Right lobe of liver (tissue), 6 donors: Measurements from ENCODE around the gene UGT2A3. TPM values are rescaled to one million over a fixed set of nuclear protein-coding genes. Genes with fewer than 3 reads are reported as not detected.
"Not testable (repeated sequence)": the region's sequence is repeated elsewhere in the genome, so short reads cannot be mapped to it uniquely, and the experiment has no call there.

Experiments used
- ATAC-seq, 4 donors: fragments of 200-7000 bp; cut with Tn5 transposase; one replicate each; pipeline ENCODE4 v1.9.1; 2020; ENCODE audit warnings: mild to moderate bottlenecking in 4 of 4, moderate library complexity in 4 of 4
- DNase-seq, 3 donors: peaks; one replicate each; pipeline ENCODE4 v3.0.0-alpha.2; 2020
- H3K27ac ChIP-seq, 3 donors: fragments of 200-600 bp; one replicate each; pipeline ENCODE4 v1.8.0; 2022
- H3K27me3 ChIP-seq, 2 donors: fragments of 200-600 bp; one replicate each; pipeline ENCODE4 v1.8.0; 2022
- H3K36me3 ChIP-seq, 4 donors: fragments of 200-600 bp; sonication (generic) in 1 of 4; one replicate each; pipeline versions ENCODE4 v1.5.1 to v1.8.0; 2017 to 2022; ENCODE audit warnings: control low read depth in 1 of 4
- H3K4me1 ChIP-seq, 4 donors: fragments of 200-600 bp; sonication (generic) in 1 of 4; one replicate each; pipeline versions ENCODE4 v1.5.1 to v1.8.0; 2017 to 2022; ENCODE audit warnings: control low read depth in 1 of 4
- H3K4me3 ChIP-seq, 3 donors: fragments of 200-600 bp; one replicate each; pipeline ENCODE4 v1.8.0; 2022
- H3K9me3 ChIP-seq, 4 donors: fragments of 200-600 bp; sonication (generic) in 1 of 4; one replicate each; pipeline versions ENCODE4 v1.5.1 to v1.8.0; 2017 to 2022; ENCODE audit warnings: control low read depth in 1 of 4
- CTCF ChIP-seq, 4 donors: fragments of 200-600 bp in 3 of 4; fragments of 450-650 bp in 1 of 4; IDR thresholded peaks; one replicate each; pipeline versions ENCODE4 v1.5.1 to v1.8.0; 2016 to 2022; ENCODE audit warnings: antibody characterized with exemption in 4 of 4, mild to moderate bottlenecking in 2 of 4
- POLR2A ChIP-seq: fragments of 450-650 bp; IDR thresholded peaks from one replicate; pipeline ENCODE4 v1.6.1; 2017; ENCODE audit warnings: antibody characterized with exemption, mild to moderate bottlenecking
- WGBS: methylation state at CpG from one replicate; pipeline ENCODE4 v1.1.6; 2018; ENCODE audit warnings: low coverage, low lambda C conversion rate; ENCODE audit not compliant: insufficient coverage; ENCODE audit errors: missing lambda C conversion rate; 5-methylcytosine and 5-hydroxymethylcytosine counted together
- intact Hi-C, 2 donors: fragments of 100-400 bp; cut with DNase I; formaldehyde crosslinking; loops; one replicate each; pipeline versions ENCODE4 v1.11.2 to v1.14.1; 2022
- total RNA-seq, 6 experiments: library from RNA; depleted of rRNA in 2 of 6; stranded (reverse); fragments of >200 nt in 2 of 6; fragmentation: NEBNext Ultra II Directional in 3 of 6; extraction: Animal tissue kit (Norgen Biotek cat#: 25700) in 3 of 6; gene quantifications; one replicate each; pipeline versions ENCODE4 v1.1.0 to v1.2.4, GENCODE V29; 2016 to 2023
- donor health status: DM: no; HTN: yes; CAD: no.
- donor health status: DM: no; HTN: no; CAD: no.
- donor health status: DM: no; HTN: no; CAD: no.
- donor health status: DM: no; HTN: yes; CAD: no.
- donor health status: DM: no; HTN: yes; CAD: no.

Gene UGT2A3
- total RNA-seq, 6 experiments from 2014 or later: 17.5 to 45.2 (median 30.9) TPM

- H3K4me3 ChIP-seq: no peak overlapping the region
- intact Hi-C loops: no loop called here
- H3K36me3 ChIP-seq: no peaks in the 10 kb centered on the region
- DNase-seq (no peak), ATAC-seq (peak in 1 of 4 donors; percentile 13)
- no peaks in the 10 kb centered on the region for H3K9me3 ChIP-seq
- H3K27ac ChIP-seq: no peak overlapping the region
- no peaks in the 10 kb centered on the region for H3K27me3 ChIP-seq
- TF ChIP-seq CTCF (IDR thresholded peaks at IDR 0.05): no peak
- no peak for TF ChIP-seq POLR2A
- H3K4me1 ChIP-seq: peaks cover 0 to 15% (median 5%) of the 10 kb centered on the region in 4 donors
- 80% methylated on average over 2 of the region's 2 CpGs for WGBS
Observed at GRCh38 chr4:68960294-68961163, 8.9 kb upstream of the UGT2A3 start.

GRCh38 chr4:68959085-68959484 is 7.5 kb upstream of the UGT2A3 start:
- H3K27ac ChIP-seq, H3K9me3 ChIP-seq, DNase-seq, H3K27me3 ChIP-seq, ATAC-seq, H3K4me3 ChIP-seq, H3K36me3 ChIP-seq, intact Hi-C loops: not testable (repeated sequence)
- 80% methylated on average over 1 of the region's 2 CpGs for WGBS
- H3K4me1 ChIP-seq: peaks cover 0 to 15% (median 5%) of the 10 kb centered on the region in 4 donors

GRCh38 chr4:68954126-68954525 is 2.5 kb upstream of the UGT2A3 start:
- intact Hi-C loops: no loop called here
- peak in 1 of 4 donors; percentile 15 for ATAC-seq
- TF ChIP-seq CTCF (IDR thresholded peaks at IDR 0.05): no peak
- no peak for TF ChIP-seq POLR2A
- Histone ChIP-seq H3K4me1 (peaks cover 0 to 6% (median 0%) of the 10 kb centered on the region in 4 donors), H3K4me3 (no peak overlapping the region), H3K27me3 (no peaks in the 10 kb centered on the region), H3K27ac (no peak overlapping the region), H3K9me3 (no peaks in the 10 kb centered on the region), H3K36me3 (no peaks in the 10 kb centered on the region)
- WGBS: 19% methylated on average over 3 of the region's 3 CpGs
- no peak for DNase-seq

GRCh38 chr4:68953056-68953596 is 1.5 kb upstream of the UGT2A3 start:
- DNase-seq (no peak), ATAC-seq (no peak)
- WGBS: 43% methylated on average over 2 of the region's 2 CpGs
- Histone ChIP-seq H3K27me3 (no peaks in the 10 kb centered on the region), H3K36me3 (no peaks in the 10 kb centered on the region), H3K4me1 (peaks cover 0 to 8% (median 0%) of the 10 kb centered on the region in 4 donors), H3K9me3 (no peaks in the 10 kb centered on the region), H3K27ac (no peak overlapping the region), H3K4me3 (no peak overlapping the region)
- TF ChIP-seq CTCF (IDR thresholded peaks at IDR 0.05): no peak
- intact Hi-C loops: no loop called here
